Fibroblast of villous mesenchyme (primary cell): Measurements from ENCODE around the gene MRGPRF. TPM values are rescaled to one million over a fixed set of nuclear protein-coding genes. Genes with fewer than 3 reads are reported as not detected.

Experiments used
- DNase-seq: peaks from one replicate; pipeline ENCODE4 v3.0.0-alpha.2; 2010; ENCODE audit warnings: low read depth
- H3K4me3 ChIP-seq: 2 replicates; pipeline ENCODE4 v1.5.1; 2011; ENCODE audit warnings: low read depth, mild to moderate bottlenecking, low read length
- CTCF ChIP-seq: IDR thresholded peaks from 2 replicates; pipeline ENCODE4 v1.5.1; 2012; ENCODE audit warnings: low read depth, mild to moderate bottlenecking, low read length; ENCODE audit not compliant: insufficient read depth
- total RNA-seq: library from RNA; depleted of rRNA; stranded (reverse); fragments of >200 nt; gene quantifications from 2 replicates; pipeline ENCODE4 v1.2.3, GENCODE V29; 2012

Gene MRGPRF
- total RNA-seq, 1 donor = 61.3 TPM

GRCh38 chr11:68960294-68961071 lies 52.6 kb downstream of the MRGPRF start:
- no peak overlapping the region for H3K4me3 ChIP-seq
- no peak for TF ChIP-seq CTCF
- DNase-seq = no peak

DNA sequence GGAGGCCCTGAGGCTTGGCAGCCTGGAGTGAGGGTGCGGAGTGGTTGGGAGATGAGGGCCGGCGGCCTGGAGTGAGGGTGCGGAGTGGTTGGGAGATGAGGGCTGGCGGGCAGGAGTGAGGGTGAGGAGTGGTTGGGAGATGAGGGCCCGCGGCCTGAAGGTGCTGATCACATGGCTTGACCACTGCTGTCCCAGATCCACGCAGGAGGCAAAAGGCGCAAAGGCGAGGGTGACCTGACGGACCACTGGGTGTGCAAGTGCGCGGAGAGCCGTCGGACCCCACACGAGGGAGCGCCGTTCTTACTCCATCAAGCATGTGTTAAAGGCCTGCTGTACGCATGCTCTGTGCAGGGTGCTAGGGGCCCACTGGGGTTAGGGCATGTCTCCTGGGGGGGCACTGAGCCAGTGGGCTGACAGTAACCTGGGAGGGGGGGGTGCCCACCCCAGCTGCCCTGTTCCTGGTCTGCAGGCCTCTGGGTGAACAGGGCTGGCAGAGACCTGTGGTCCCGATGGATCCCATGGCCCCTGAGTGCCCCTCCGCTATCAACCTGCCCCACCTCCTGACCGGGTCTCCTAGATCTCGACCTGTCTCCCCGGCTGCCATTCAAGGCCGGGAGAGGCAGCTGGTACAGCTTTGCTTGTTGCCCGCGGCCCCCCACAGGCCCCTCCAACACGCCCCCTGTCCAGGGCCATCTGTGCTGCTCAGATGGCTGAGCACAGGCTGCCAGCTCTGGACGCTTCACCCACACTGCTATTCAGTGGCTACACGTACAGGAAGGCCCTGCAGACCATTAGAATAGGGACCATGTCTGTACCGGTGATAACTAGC lies 53.4 kb downstream of the MRGPRF start:
- no peak for TF ChIP-seq CTCF
- no peak overlapping the region for H3K4me3 ChIP-seq
- no peak for DNase-seq

DNA sequence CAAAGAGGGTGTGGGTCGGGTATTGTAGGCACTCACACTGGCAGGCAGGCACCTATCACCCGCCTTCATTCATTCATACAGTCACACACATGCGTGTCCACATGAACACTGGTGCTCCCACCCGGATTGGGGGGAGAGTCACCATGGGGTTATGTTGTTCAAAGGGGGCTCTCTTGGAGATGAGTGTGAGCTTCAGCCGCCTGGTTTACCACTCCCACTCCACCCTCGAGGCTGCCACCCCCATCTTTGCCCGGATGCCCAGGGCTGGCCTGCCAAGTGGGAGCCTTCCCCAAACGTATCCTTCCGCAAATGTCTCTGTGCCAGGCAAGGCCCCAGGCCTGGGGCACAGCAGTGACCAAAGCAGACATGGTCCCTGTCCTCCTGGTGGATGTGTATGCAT lies 54.8 kb downstream of the MRGPRF start:
- H3K4me3 ChIP-seq = no peak overlapping the region
- no peak for DNase-seq
- no peak for TF ChIP-seq CTCF

GRCh38 chr11:68956547-68957254 lies 56.3 kb downstream of the MRGPRF start:
- H3K4me3 ChIP-seq = no peak overlapping the region
- no peak for DNase-seq
- TF ChIP-seq CTCF = no peak

DNA sequence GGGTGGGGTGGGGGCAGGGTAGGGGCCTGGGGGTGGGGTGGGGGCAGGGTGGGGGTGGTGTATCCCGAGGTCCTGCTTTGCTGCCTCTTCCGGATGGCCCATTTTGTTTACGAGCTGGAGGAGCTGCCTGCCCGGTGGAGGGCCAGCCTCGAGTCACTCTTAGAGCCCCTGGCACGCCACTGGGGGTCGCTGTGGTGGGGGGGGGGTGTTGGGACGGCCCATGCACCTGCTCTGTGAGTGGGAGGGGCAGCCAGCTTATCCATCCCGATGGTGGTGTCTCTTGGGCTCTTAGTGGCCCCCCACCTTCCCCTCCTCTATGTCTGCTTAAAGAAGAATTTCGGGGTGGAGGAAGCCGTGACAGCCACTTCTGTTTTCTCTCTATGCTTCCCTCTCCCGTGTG lies 56.9 kb downstream of the MRGPRF start:
- H3K4me3 ChIP-seq = no peak overlapping the region
- TF ChIP-seq CTCF = peak; percentile 26
- DNase-seq = no peak

GRCh38 chr11:68955607-68955958 lies 57.5 kb downstream of the MRGPRF start:
- no peak overlapping the region for H3K4me3 ChIP-seq
- DNase-seq = no peak
- peak; percentile 2 for TF ChIP-seq CTCF
